DMS153 (cell line): ENCODE measurements around the gene C4B.
"Not testable (repeated sequence)": the region's sequence is repeated elsewhere in the genome, so short reads cannot be mapped to it uniquely, and the experiment has no call there.

Experiments
- DNase-seq: peaks from one replicate; lab custom pipeline; 2025; lab: John Stamatoyannopoulos, UW

C4B gene

GRCh38 chr6:32037136-32037535, 22.5 kb downstream of the C4B start:
- not testable (repeated sequence) for DNase-seq

- DNase-seq = not testable (repeated sequence)
These were observed 23.3 kb downstream of the C4B start, which contains the start of gene CYP21A2 for GRCh38 chr6:32037598-32038524. TSS of gene CYP21A2 (plus strand) at chr6:32038415. CDS start at chr6:32038423, 8 bp downstream.

DNA sequence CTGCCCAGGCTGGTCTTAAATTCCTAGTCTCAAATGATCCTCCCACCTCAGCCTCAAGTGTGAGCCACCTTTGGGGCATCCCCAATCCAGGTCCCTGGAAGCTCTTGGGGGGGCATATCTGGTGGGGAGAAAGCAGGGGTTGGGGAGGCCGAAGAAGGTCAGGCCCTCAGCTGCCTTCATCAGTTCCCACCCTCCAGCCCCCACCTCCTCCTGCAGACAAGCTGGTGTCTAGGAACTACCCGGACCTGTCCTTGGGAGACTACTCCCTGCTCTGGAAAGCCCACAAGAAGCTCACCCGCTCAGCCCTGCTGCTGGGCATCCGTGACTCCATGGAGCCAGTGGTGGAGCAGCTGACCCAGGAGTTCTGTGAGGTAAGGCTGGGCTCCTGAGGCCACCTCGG, 24.3 kb downstream of the C4B start:
- DNase-seq = not testable (repeated sequence)

- DNase-seq = not testable (repeated sequence)
These were observed 25.0 kb downstream of the C4B start for GRCh38 chr6:32039321-32040274.

DNA sequence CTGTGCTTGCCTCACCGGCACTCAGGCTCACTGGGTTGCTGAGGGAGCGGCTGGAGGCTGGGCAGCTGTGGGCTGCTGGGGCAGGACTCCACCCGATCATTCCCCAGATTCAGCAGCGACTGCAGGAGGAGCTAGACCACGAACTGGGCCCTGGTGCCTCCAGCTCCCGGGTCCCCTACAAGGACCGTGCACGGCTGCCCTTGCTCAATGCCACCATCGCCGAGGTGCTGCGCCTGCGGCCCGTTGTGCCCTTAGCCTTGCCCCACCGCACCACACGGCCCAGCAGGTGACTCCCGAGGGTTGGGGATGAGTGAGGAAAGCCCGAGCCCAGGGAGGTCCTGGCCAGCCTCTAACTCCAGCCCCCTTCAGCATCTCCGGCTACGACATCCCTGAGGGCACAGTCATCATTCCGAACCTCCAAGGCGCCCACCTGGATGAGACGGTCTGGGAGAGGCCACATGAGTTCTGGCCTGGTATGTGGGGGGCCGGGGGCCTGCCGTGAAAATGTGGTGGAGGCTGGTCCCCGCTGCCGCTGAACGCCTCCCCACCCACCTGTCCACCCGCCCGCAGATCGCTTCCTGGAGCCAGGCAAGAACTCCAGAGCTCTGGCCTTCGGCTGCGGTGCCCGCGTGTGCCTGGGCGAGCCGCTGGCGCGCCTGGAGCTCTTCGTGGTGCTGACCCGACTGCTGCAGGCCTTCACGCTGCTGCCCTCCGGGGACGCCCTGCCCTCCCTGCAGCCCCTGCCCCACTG, 25.9 kb downstream of the C4B start:
- not testable (repeated sequence) for DNase-seq

DNA sequence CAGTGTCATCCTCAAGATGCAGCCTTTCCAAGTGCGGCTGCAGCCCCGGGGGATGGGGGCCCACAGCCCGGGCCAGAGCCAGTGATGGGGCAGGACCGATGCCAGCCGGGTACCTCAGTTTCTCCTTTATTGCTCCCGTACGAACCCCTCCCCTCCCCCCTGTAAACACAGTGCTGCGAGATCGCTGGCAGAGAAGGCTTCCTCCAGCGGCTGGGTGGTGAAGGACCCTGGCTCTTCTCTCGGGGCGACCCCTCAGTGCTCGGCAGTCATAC, 26.4 kb downstream of the C4B start:
- DNase-seq = not testable (repeated sequence)

DNA sequence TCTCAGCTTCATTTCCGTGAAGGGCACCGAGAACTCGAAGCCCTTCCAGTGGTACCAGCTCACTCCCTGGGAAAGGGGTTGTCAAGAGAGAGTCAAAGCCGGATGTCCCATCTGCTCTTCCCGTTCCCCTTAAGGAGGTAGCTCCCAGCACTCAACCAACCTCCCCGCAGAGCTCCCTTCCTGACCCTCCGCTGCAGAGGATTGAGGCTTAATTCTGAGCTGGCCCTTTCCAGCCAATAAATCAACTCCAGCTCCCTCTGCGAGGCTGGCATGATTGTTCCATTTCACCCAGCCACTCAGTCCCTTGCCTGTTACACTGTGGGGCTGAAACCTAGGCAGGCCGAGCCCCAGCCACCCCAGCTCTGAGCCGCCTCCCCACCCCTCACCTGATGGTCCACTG, 26.8 kb downstream of the C4B start:
- not testable (repeated sequence) for DNase-seq

DNA sequence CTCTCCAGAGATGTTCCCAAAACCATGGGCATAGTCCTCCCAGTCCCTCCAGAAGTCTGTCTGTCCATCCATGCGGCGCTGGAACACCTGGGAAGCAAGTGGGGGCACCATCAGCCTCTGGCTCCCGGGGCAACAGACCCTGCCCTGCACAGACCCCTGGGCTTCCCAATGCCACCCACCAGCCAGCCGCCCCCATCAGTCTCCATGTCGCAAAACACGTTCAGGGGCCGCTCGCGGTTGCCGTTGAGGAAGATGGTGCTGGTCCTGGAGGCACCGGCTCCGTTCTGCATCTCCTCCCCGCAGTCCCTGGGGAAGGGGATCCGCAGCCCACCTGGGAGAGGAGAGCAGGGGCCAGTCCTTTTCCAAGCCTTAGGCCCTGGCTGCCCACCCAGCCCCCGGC, 27.7 kb downstream of the C4B start:
- DNase-seq = not testable (repeated sequence)

- not testable (repeated sequence) for DNase-seq
These were observed 29.2 kb downstream of the C4B start for GRCh38 chr6:32043589-32044380.

DNA sequence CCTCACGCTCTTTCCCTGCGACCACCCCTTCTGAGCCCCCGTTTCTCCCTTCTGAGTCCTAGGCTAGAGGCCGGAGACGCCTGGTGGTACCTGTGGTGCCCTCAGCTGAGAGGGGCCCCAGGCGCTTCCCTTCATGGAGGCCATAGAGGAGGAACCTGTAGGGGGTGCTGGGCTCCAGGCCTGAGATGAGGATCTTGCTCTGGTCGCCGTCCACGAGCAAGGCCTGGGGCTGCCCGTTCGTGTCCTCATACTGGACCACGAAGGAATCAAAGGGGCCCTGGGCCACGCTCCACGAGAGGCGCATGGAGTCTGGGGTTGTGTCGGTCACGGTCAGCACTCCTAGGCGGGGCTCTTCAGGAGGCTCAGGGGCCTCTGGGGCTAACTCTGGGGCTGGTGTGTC, 30.3 kb downstream of the C4B start:
- not testable (repeated sequence) for DNase-seq

DNA sequence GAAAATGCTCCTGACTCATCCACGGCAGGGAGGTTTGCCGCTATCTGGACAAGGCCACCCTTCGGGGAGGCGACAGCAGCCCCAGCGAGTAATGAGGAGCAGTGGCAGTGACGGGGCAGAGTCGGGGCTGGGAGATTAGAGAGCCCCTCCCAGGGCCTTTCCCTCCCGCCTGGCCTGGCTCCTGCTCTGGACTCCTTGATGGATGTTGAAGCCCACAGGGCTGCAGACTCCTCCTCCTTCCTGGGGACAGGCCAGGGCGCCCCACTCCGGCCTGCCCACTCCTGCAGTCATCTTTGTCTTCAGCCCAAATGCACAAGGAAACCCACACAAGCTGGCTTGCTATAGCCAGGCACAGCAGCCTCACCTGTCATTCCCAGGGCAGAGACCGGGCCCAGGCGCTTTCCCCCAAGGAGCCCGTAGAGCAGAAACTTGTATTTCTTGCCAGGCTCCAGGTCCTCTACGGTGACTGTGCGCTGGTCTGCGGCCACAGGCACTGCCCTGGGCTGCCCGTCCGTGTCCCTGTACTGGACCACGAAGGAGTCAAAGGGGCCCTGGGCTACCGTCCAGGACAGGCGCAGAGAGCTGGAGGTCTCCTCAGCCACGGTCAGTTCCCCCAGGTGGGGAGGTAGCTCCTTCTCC, 31.3 kb downstream of the C4B start:
- DNase-seq = no peak

DNA sequence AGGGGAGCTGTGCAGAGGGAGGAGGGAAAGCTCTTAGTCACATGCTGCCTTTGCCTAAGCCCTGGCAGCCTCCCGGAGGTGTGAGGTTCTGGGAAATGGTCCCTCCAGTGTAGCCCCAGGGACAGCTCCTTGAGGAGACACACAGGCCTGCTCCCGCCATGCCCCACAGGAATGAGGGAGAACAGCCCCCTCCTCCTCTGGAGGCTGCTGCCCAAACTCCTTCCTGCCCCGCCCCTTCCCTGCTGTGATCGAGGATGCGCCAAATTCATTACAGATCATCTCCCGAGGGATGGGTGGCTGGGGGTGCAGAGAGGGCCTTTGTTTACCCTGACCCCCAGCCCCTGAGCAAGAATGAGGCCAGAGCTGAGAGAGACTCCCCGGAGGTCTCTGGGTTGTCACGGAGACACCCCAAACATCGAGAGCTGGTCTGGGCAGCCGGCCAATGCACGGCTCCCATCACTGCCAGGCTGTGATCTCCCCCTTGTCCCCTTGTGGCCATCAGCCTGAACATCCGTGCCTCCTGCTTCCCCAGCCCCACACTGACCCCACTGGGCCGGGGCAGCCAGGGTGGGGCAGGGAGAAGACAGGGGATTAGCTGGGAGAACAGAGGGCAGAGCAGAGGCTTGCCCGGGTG, 32.0 kb downstream of the C4B start:
- DNase-seq = no peak

GRCh38 chr6:32047084-32047478, 32.5 kb downstream of the C4B start:
- no peak for DNase-seq

DNA sequence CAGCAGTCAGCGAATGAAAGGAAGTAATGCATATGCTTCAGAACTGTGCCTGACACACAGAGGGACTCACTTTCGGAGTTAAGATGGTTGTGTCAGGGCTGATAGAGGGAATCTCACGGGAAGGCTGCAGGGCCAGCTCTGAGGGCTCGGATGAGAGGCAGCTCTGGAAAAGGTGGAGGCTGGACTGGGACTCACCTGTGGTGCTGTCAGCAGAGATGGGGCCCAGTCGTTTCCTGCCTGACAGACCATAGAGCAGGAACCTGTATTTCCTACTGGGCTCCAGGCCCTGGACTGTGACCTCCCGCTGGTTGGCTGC, 32.9 kb downstream of the C4B start:
- DNase-seq = no peak

GRCh38 chr6:32047855-32048766, 33.5 kb downstream of the C4B start:
- peak; percentile 6 for DNase-seq

DNA sequence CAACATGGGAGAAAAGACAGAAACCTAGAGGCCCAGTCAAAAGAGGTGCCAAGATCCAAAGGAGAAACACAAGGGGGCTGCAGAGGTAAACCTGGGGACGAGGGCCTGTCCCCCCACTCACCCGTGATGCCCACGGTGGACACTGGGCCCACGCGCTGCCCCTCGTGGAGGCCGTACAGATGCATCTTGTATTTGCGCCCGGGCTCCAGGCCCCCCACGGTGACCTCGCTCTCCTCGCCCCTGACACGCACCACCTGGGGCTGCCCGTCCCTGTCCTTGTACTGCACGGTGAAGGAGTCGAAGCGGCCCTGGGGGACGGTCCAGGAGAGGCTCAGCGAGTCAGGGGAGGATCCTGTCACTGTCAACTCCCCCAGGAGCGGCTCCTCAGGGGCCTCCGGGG, 34.6 kb downstream of the C4B start:
- not testable (repeated sequence) for DNase-seq

DNA sequence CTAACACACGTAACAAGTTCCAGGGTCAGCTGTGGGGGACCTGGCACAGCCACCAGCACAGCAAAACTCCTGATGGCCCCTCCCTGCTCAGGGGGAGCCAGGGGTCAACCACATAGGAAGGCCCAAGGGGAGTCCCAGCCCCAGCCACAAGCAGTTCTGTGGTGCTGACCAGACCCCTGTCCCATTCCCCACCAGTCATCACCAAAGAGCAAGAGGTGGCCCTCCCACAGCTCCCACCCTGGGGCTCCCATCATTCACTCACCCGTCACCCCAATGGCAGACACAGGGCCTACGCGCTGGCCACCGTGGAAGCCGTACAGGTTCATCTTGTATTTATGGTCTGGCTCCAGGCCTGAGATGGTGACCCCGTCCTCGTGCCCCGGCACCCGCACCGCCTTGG, 35.1 kb downstream of the C4B start:
- not testable (repeated sequence) for DNase-seq

- DNase-seq = no peak
These were observed 36.0 kb downstream of the C4B start for GRCh38 chr6:32050562-32050961.

- DNase-seq = not testable (repeated sequence)
These were observed 38.0 kb downstream of the C4B start for GRCh38 chr6:32052626-32053025.
